Measurements from ENCODE around the gene MST1R. TPM values are rescaled to one million over a fixed set of nuclear protein-coding genes. Genes with fewer than 3 reads are reported as not detected.
A peak's percentile ranks its signal among the peaks of the same experiment; 100 is the strongest.

MST1R gene
- total and polyA plus RNA-seq, 2 experiments from 2014 or later: 2.2 to 3.4 TPM

DNA sequence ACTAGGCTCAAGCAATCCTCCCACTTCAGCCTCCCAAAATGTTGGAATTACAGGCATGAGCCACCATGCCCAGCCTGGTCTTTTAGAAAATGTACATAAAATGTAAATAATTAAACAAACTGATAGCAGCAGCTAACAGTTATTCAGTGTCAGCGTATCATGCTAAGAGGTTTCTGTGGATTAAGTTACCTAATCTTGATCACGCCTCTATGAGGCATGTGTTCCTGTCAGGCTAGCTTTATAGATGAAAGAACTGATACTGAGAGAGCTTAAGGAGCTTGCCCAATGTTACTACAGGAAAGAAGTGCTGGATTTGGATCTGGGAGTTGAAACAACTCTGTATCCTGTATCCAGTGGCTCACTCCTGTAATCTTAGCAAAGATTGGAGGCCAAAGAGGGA, 11.2 kb upstream of the MST1R start:
- no peaks in the 10 kb centered on the region for H3K36me3 ChIP-seq
- TF ChIP-seq, protein P1, sequence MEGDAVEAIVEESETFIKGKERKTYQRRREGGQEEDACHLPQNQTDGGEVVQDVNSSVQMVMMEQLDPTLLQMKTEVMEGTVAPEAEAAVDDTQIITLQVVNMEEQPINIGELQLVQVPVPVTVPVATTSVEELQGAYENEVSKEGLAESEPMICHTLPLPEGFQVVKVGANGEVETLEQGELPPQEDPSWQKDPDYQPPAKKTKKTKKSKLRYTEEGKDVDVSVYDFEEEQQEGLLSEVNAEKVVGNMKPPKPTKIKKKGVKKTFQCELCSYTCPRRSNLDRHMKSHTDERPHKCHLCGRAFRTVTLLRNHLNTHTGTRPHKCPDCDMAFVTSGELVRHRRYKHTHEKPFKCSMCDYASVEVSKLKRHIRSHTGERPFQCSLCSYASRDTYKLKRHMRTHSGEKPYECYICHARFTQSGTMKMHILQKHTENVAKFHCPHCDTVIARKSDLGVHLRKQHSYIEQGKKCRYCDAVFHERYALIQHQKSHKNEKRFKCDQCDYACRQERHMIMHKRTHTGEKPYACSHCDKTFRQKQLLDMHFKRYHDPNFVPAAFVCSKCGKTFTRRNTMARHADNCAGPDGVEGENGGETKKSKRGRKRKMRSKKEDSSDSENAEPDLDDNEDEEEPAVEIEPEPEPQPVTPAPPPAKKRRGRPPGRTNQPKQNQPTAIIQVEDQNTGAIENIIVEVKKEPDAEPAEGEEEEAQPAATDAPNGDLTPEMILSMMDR (IDR thresholded peaks at IDR 0.05; ENCODE audit: low read depth, low read length): no peak

GRCh38 chr3:49912881-49913281, 9.2 kb upstream of the MST1R start:
- peaks cover 18% of the 10 kb centered on the region for H3K27me3 ChIP-seq
- TF ChIP-seq, protein P1 (IDR thresholded peaks at IDR 0.05; ENCODE audit: low read depth, low read length): no peak
- peak in 1 of 2 donors; percentile 25 for DNase-seq (ENCODE audit: low read depth in 1 of 2, low spot score in 1 of 2)

More for the DNA sequence above, 11.2 kb upstream of the MST1R start:
- H3K4me3 ChIP-seq: no peak overlapping the region
- DNase-seq (ENCODE audit: low read depth in 1 of 2, low spot score in 1 of 2): no peak
- H3K4me1 ChIP-seq (ENCODE audit: low read depth): no peaks in the 10 kb centered on the region
- peaks cover 16% of the 10 kb centered on the region for H3K27me3 ChIP-seq
- H3K9me3 ChIP-seq (ENCODE audit: low read depth): no peaks in the 10 kb centered on the region
- H3K27ac ChIP-seq: no peak overlapping the region

DNA sequence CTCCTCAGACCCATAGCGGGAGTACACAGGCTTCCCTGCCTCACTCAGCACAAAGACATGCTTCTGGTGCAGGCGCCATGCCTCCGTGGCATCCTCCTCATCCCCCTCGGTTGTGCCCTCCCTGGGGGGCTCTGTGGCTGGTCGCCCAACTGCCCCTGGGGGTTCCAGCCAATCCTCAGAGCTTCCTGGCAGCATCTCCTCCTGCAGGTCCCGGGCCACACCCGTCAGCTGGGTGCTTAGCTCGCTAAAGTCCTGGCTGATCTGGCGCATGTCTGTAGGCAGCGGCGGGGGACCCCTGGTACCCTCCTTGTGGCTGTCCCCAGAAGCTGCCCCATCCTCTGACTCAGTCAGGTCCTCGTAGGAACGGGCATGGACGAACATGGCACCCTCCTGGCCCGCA, 7.9 kb upstream of the MST1R start:
- Histone ChIP-seq H3K9me3 (ENCODE audit: low read depth) (no peaks in the 10 kb centered on the region), H3K4me1 (ENCODE audit: low read depth) (peaks cover 7% of the 10 kb centered on the region), H3K27ac (no peak overlapping the region), H3K4me3 (no peak overlapping the region), H3K27me3 (peaks cover 18% of the 10 kb centered on the region), H3K36me3 (no peaks in the 10 kb centered on the region)
- TF ChIP-seq, protein P1 (IDR thresholded peaks at IDR 0.05; ENCODE audit: low read depth, low read length): no peak
- DNase-seq (ENCODE audit: low read depth in 1 of 2, low spot score in 1 of 2): no peak

More at GRCh38 chr3:49912881-49913281, 9.2 kb upstream of the MST1R start:
- Histone ChIP-seq H3K27ac (no peak overlapping the region), H3K4me1 (ENCODE audit: low read depth) (peaks cover 6% of the 10 kb centered on the region), H3K4me3 (no peak overlapping the region), H3K9me3 (ENCODE audit: low read depth) (no peaks in the 10 kb centered on the region), H3K36me3 (no peaks in the 10 kb centered on the region)

DNA sequence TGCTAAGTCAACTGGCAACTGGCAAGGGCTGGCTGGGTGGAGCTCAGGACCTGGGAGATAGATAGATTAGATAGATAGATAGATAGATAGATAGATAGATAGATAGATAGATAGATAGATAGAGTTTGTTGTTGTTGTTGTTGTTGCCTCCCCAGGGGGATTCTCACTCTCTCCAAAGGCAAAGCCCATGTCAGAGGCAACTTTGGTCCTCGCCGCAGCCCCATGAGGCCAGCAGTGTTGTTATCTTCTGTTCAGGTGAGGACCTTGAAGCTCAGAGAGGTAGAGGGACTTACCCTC, 7.4 kb upstream of the MST1R start:
- H3K36me3 ChIP-seq: no peaks in the 10 kb centered on the region
- peaks cover 8% of the 10 kb centered on the region for H3K4me1 ChIP-seq (ENCODE audit: low read depth)

GRCh38 chr3:49910409-49911123, 6.9 kb upstream of the MST1R start:
- TF ChIP-seq, protein P1 (IDR thresholded peaks at IDR 0.05; ENCODE audit: low read depth, low read length): no peak
- no peak overlapping the region for H3K4me3 ChIP-seq
- H3K36me3 ChIP-seq: no peaks in the 10 kb centered on the region
- no peak overlapping the region for H3K27ac ChIP-seq
- peaks cover 18% of the 10 kb centered on the region for H3K27me3 ChIP-seq
- H3K9me3 ChIP-seq (ENCODE audit: low read depth): no peaks in the 10 kb centered on the region
- peak in 1 of 2 donors; percentile 51 for DNase-seq (ENCODE audit: low read depth in 1 of 2, low spot score in 1 of 2)
- H3K4me1 ChIP-seq (ENCODE audit: low read depth): peaks cover 10% of the 10 kb centered on the region

More for the DNA sequence above, 7.4 kb upstream of the MST1R start:
- TF ChIP-seq, protein P1 (IDR thresholded peaks at IDR 0.05; ENCODE audit: low read depth, low read length): no peak
- no peak for DNase-seq (ENCODE audit: low read depth in 1 of 2, low spot score in 1 of 2)
- Histone ChIP-seq H3K27ac (no peak overlapping the region), H3K4me3 (no peak overlapping the region), H3K9me3 (ENCODE audit: low read depth) (no peaks in the 10 kb centered on the region), H3K27me3 (peaks cover 18% of the 10 kb centered on the region)
